ENCODE results near the gene PDZD7.

PDZD7 gene

DNA sequence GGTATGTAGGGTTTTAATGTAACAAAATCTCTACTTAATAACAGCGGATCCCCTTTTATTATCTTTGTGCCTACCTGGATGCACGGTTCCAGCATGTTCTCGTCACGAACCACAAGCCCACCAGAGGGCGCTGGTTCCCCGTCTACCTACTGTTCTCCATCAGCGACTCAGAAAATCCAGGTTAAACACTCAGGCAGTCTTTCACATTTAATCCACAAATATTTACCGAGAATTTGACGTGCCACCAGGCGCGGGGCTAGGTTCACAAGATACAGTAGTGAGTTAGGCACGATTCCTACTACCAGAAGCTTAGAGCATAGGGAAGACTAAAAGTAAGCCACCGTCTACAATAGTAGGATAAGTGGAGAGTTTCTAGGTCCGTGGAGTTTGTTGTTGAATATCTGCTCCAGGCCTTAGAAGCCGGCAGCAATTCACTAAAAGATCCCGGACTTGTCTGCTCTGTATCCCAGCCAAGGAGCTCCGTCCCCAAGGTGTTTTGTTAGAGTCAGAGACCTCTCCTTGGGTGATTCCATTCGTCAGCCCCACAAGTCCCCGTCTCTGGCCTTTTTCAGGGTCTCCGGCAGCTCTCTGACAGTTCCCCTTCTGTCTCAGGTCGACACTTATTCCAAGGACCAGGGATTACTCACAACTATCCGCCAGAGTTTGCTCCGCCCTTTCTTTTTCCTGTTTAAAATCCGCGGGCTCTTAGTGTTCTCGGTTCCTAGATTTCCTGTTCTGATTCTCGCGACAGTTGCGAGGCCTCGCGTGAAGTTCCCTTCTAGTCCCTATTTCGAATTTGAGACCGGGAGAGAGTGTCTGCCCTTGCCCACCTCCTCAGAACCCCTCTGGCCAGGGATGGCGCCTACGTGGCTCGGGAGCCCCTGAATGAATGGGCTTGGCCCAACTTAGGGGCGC, 29.4 kb upstream of the PDZD7 start:
- TF ChIP-seq CTCF (IDR thresholded peaks at IDR 0.05): peak; percentile 73

GRCh38 chr10:101056365-101057151, 25.6 kb upstream of the PDZD7 start:
- no peak for TF ChIP-seq CTCF (IDR thresholded peaks at IDR 0.05)

DNA sequence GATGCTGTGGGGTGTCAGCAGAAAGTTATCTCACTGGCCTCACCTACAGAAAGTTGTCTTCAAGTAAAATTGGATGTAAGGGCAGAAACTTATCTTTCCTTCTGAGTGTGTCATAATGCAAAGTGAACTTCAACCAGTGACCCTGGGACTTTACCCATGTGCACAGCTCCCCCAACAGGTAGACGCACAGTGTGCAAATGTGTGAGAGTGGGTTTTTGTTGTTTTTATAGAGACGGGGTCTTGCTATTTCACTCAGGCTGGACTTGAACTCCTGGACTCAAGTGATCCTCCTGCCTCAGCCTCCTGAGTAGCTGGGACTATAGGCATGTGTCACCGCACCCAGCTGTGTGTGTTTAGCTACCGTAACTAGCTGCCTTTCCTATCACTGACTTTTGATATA, 24.5 kb upstream of the PDZD7 start:
- TF ChIP-seq CTCF (IDR thresholded peaks at IDR 0.05): no peak

DNA sequence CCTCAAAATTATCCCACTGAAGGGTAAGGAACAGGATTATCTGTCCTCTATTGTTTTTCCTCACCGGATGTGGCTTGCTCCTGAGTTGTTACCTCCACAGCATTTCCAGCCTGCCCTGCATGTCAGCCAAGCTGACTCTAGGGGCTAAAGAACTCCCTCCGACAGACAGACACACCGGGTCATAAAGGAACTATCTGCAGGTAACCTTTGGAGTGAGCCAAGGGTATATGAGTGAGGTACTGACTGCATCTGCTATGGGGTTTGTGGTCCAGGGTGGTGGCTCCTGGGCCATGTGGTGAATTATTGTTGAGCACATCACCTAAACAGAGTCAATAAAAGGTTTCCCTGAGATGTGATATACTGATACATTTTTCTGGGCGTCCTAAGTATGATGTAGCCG, 23.9 kb upstream of the PDZD7 start:
- TF ChIP-seq CTCF (IDR thresholded peaks at IDR 0.05): no peak

GRCh38 chr10:101054351-101054750, 23.4 kb upstream of the PDZD7 start:
- TF ChIP-seq CTCF (IDR thresholded peaks at IDR 0.05): no peak

GRCh38 chr10:101053516-101053915, 22.6 kb upstream of the PDZD7 start:
- TF ChIP-seq CTCF (IDR thresholded peaks at IDR 0.05): no peak

DNA sequence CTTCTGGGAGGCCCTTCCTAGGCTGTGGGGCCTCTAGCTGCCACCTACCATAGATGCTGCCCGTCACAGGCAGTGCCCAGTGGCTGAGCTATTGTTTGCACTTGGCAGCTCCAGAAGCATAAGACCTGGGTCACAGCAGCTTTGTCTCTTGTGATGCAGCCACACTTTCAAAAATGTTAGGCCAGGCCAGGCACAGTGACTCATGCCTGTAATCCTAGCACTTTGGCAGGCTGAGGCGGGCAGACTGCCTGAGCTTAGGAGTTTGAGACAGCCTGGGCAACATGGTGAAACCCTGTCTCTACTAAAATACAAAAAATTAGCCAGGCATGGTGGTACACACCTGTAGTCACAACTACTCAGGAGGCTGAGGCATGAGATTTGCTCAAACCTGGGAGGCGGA, 21.4 kb upstream of the PDZD7 start:
- no peak for TF ChIP-seq CTCF (IDR thresholded peaks at IDR 0.05)
